Urothelium cell line (cell line): ENCODE measurements around the gene DCAF4.

Source experiments
- DNase-seq: peaks from one replicate; pipeline ENCODE4 v3.0.0; 2011; ENCODE audit warnings: low spot score, mixed read lengths
- FAIRE-seq: peaks from 2 replicates; lab custom pipeline; 2011; peaks lifted over from hg19 to GRCh38; lab: Jason Lieb, UNC

DCAF4 gene

DNA sequence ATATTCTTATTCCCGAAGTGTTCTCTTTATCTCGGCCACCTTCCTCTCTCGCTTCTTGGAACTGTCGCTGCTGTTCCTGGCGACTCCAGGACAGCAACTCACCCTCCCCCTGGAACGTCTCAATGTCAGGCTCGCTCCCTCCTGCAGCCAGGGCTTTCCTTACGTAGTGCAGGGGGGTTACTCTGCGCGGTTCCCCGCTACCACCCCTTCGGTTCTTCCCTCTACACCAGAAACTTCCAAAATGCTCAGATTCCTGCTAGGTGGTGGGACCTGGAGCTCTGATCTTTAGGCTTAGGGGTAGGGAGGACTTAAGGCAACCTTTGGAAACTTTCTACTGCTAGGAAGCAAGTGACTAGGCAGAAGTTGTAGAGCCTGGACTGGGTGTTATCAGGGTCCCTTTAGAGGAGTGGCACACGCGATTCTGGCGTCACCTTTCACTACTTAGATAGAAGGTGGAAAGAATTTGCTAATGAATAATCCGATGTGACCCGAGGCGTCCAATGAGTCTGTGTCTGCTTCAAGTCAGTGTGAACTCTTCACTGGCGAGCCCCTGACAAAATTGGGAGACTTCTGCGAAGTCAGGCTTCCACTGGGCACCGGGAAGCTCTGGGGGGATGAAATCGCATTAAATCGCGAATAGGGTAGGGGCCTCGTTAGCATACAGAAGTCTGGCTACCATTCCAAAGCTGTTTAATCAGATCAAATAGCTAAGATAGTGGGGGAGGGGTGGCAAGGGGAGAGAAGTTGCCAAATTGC lies 31.5 kb upstream of the DCAF4 start:
- FAIRE-seq = no peak
- no peak for DNase-seq

DNA sequence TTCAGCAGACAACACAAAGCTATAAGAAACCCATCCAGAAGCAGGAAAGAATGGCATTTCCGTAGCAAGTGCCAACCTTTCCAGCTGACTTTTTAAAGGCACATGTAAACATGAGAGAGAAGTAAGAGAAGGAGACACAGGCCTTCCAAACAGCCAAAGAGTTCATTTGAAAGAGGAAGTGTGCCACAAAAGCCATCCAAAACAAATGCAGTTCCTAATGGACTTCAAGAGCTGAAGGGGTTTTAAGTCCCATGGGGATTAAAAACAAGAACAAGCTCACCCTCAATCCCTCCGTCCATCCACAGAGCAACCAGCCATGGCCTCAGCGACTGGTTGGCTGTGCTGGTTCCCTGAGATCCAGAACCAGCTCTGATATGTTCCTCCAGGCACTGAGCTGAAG lies 27.8 kb upstream of the DCAF4 start:
- FAIRE-seq = no peak
- DNase-seq = no peak

DNA sequence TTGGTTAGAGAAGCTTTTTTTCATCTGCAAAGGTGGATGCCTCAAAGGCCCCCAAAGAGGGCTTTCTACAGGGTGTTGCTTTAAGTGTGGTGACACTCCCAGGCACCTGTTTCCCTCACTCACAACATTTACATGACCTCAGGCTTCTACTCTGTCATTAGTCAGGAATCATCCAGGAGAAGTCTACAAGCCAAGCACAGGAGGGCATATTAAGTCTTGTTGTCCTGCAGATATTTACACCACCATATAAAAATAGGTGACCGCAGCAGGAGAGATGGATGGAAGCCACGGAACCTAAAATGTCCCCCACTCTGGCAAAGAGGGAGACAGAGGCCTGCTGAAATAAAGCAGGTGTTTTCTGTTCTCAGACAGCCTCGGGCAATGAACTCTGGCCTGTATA lies 24.9 kb upstream of the DCAF4 start:
- FAIRE-seq = no peak
- DNase-seq = no peak

DNA sequence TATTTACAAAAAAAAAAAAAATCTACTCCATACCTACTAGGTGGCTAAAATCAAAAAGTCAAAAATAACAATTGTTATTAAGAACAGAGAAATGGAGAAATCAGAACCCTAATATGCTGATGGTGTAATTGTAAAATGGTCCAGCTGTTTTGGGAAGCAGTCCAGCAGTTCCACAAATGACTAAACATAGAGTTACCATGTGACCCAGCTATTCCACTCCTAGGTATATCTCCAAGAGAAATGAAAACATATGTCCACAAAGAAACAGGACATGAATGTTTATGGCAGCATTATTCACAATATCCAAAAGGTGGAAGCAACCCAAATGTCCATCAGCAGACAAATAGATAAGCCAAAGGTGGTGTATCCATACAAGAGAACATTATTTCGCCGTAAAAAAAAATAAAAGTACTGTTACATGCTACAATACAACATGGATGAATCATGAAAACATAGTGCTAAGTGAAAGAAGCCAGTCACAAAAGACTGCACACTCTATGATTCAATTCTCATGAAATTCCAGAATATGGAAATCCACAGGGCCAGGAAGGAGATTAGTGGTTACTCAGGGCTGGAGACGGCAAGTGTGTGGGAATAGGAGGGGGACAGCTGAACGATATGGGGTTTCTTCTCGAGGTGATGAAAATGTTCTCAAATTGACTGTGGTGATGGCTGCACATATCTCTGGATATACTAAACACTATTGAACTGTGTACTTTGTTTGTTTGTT lies 23.3 kb upstream of the DCAF4 start:
- FAIRE-seq (peak; percentile 23), DNase-seq (no peak)

DNA sequence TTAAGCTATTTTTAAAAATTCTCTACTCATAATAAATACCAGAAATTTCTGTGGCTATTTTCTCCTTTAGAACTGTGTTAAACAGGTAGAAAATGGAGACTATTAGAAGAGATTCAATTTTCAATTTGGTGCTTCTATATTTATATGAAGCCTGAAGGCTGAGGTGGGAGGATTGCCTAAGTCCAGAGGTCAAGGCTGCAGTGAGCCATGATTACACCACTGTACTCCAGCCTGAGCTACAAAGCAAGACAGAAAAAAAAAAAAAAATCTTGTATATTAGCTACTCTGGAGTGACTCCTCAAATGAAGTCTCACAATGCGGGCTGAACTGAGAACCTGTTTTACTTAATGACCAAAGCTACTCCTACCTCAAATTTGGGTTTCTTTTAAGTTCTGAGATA lies 22.5 kb upstream of the DCAF4 start:
- FAIRE-seq (no peak), DNase-seq (no peak)

DNA sequence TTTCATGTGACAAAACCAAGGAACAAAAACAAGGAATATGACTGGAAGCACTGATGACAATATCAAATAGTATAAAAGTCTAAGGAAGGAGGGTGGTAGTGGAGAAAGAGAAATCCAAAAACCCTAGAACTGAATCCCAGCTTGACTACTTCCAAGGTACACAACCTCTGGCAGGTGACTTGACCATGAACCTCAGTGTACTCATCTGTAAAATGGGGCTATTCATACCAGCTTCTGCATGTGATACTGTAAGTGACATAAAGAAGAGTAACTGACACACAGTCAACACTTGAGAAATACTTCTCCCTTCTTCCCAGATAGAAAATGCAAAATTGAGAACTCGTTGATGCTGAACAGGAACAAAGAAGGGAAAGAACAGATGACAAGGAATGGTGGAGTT lies 22.0 kb upstream of the DCAF4 start:
- peak; percentile 35 for FAIRE-seq
- no peak for DNase-seq

DNA sequence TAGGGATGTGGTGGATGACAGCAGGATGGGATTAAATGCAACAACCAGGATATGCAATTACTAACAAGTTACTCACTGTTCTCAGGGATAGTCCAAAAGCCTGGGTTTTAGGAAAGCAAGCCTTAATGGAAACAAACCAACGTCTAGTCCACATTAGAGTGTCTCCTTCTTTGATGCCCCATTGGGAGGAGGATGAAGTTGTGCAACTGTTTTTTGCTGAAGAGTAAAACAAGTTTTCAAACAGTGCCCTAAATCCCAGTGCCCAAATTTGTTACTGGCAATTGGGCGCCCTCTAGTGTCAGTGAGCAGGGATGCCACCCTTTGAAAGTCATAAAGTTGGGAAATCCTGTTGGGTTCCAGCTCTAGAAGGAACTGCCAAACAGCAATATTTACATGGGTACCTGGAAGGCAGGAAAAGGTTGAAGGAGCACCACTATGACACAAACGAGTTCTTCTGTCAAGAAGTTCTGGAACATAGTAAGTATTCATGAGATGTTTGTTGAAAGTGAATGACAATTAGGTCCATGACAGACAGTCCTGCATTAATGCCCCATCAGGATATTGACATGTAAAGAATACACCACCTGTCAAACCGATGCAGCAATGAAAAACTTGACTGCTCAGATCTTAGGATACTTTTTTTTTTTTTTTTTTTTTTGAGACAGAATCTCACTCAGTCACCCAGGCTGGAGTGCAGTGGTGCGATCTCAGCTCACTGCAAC lies 21.3 kb upstream of the DCAF4 start:
- DNase-seq (peak; percentile 85), FAIRE-seq (peak; percentile 91)

DNA sequence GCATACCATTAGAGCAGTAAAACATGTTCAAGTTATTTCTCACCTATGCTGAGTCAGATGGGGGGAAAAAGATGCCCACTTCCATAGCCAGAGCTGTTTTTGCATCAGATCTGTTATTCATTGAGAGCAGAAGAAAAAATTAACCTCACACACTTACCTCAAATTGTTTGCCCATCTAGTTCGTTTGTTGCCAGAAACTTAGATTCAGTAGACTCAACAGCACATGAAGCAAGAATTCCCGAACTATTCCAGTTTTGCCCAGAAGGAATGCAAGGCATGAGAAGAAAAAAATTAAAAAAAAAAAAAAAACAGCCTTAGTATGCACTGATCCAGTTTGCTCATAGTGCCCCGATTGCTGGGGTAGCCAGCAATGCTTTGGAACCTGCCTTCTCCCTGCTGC lies 19.9 kb upstream of the DCAF4 start:
- FAIRE-seq (peak; percentile 9), DNase-seq (peak; percentile 70)

DNA sequence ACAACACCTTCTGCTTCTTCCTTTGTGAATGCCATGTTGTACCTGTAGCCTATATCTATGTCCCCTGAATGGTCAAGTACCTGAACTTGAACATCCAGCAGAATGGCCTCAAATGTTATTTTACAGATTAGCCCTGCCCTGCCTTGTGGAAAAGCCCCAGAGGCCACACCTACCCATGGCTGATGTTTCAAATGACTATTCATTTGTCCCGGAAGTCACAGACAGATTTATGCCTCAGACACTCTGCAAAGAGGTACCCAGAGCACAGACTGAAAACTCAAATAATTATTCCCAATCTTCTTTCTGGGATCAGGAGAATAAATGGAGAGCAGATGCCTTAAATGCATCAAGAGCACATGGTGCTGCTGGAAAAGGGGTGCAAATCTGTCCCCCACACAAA lies 19.4 kb upstream of the DCAF4 start:
- no peak for FAIRE-seq
- peak; percentile 70 for DNase-seq

DNA sequence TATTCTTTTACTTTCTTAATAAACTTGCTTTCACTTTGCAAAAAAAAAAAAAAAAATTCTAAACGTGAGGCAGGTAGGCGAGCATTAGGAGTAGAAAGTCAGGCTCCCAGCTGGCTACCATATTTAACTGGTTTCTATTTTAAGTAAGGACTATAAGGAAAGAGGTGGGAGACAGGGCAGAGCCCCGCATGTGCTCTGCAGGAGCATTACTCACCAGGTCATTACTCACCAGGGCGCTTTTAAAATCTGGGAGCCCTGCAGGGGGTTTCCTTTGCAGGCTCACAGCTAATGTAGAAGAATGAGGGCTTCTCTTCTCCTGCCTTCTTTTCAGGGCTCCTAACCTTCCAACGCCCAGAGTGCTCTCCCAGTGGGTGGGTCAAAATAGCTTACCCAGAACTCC lies 18.4 kb upstream of the DCAF4 start:
- FAIRE-seq (no peak), DNase-seq (peak; percentile 77)

DNA sequence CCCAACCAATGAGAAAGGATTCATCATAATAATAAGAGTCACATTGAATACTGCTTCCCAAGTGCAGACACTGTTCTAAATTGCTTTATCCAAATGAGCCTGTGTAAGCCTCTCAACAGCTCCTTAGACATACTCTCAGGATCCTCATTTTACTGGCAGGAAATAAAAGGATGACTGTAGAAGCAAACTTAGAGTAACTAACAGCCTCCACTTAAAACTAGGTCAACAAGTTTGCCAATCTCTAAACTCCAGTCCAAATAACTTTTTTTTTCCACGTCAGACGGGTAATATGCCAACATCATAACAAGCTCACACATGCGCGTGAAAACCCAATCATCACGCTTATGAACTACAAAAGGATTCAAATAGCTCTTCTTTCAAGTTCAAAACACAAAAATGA lies 17.1 kb upstream of the DCAF4 start:
- FAIRE-seq (no peak), DNase-seq (no peak)

DNA sequence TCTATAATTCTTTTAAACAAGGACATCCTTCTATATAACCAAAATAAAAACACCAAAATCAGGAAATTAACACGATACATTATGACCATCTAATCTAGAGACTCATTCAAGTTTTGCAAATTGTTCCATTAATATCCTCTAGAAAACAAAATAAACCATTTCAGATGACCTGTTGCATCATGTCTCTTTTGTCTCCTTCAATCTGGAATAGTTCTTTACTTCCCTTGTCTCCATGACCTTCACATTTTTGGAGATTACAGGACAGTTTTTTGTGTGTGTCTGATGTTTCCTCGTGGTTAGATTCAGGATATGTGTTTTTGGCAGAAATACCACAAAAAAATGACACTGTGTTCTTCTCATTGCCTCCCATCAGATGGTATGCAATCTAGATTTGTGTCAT lies 12.5 kb upstream of the DCAF4 start:
- no peak for DNase-seq
- FAIRE-seq = peak; percentile 91

DNA sequence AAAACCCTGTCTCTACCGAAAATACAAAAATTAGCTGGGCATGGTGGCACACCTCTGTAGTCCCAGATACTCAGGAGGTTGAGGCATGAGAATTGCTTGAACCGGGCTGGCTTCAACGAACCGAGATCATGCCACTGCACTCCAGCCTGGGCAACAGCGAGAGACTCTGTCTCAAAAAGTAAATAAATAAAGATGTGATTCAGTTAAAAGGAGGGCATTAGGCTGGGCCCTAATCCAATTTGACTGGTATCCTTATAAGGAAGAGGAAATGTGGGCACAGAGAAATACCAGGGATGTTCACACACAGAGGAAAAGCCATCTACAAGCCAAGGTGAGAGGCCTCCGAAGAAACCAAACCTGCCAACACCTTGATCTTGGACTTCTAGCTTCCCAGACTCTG lies 10.1 kb upstream of the DCAF4 start:
- no peak for FAIRE-seq
- DNase-seq = no peak

DNA sequence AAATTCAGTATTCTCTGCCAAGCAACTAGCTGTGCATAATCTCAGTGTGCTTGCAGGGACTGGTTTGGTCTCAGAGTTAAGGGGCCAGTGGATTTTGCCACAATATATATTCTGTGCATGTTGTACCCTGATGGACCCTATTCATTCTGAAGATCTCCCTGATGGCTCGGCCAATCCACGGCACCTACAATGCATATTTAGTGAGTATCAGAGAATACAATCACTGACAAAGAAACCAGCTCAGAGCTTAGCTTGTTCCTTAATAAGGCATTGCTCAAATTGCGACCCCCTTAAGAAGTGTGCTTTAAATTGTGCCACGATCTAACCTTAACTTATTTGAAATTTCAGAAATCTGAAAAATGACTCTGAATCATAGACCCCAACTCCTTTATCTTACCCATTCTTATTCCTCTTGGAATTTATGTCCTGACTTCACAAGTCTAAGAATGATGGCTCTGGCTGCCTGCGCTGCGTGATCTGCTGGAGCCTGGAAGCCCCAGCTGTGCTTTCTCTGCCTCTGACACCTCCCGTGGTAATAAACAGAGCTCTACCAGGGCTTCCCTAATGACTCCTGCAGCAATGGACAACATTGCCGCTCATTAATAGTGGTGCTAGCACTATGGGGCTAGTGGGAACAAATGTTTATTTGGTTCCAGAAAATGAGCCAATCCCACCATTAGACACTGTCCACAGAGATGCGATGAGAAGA lies 9.0 kb upstream of the DCAF4 start:
- DNase-seq (no peak), FAIRE-seq (peak; percentile 65)

DNA sequence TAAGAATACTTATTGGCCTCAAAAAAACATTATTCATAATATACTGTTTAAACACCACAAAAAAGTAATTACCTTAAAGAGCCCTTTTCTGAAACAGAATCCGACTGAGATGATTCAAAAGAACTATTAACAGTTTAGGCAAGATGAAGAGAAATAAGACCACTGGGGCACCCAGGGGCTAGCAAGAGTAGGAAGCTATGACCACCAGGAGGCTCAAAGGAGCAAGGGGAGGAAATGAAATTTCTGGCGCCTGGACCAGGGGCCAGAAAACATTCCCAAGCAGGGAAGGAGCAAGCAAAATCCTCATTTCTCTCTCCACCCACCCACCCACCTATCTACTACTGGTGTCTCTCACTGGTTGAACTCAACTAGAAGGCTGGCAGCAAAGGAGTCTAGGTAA lies 6.3 kb upstream of the DCAF4 start:
- FAIRE-seq = peak; percentile 23
- no peak for DNase-seq

DNA sequence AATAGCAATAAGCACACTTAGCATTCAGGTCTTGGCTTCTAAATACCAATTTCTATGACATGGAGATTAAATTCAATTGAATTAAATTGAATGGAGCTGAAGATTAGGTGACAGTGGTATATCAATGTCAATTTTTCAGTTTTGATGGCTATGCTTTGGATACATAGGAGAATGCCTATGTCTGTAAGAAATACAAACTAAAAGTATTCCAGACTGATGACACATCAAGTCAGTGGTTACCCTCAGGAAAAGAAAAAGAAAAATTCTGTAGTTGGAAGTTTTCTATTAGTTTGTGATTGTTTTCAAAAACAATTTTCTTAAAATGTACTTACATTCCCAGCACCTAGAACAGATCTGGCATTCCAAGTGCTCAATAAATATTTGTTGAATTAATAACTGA lies 4.9 kb upstream of the DCAF4 start:
- no peak for DNase-seq
- FAIRE-seq = no peak

DNA sequence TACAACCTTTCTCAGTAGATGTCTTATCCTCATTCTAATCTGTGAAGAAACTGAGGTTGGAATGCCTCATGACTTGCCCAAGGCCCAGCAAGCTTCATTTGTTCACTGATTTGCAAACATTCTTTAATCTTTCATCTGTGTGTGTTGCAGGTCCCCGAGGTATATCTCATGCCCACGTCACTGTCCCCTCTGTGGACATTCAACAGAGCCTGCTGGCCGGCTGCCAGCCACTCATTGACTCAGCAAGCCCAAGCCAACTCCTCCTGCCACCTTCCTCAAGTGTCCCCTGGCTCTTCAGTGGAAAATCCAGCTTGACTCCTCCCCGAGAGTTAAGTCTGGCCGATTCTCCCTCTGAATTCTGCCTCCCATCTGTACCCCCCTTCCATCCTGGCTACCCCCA lies 1.9 kb upstream of the DCAF4 start:
- FAIRE-seq (peak; percentile 69), DNase-seq (no peak)

DNA sequence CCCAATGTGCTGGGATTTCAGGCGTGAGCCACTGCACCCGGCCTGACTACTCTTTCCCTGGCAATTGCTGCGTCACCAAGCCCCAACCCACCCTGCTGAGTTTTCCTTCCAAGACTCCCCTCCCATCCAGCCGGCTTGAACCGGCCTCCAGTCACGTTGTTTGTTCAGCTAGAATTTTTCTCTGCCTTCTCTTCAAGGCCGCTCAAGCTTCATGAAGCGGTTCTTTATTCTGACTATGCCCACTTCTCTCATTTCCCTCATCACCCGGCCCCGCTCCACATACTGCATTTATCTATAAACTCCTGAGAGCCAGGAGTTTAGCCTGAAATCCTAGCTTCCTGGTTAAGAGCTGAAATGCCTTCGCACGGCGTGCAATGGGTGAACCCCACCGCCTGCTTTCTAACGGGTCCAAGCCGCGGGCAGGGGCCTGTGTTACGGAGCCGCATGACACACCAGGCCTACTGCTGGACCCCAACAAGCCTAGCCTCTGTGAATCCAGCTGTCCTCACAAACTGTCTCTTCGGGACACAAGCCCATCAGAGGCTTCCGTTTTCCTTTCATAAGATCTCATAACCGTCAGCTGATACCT lies 999 bp upstream of the DCAF4 start:
- no peak for FAIRE-seq
- no peak for DNase-seq

DNA sequence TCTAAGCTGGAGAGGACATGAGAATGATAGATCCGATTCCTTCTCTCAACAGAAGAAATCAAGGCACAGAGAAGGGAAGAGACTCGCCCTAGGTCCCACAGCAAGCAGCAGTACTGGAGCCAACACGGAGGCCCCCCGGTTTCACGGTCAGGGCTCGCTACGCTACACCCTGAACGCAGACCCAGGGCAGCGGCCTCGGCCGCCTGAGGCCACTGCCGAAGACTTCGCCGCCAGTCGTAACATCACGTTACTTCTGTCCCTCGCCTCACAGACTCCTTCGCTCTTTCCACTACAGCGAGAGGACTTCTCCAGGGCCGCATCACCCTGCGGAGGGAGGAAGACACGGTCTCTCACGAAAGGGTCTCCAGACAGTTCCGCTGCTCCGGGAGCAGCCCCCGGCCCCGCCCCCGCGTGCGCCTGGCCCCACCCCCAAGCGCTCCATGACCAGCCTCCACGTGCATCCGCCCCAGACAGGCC lies 411 bp upstream of the DCAF4 start:
- DNase-seq = peak; percentile 36
- peak; percentile 82 for FAIRE-seq

DNA sequence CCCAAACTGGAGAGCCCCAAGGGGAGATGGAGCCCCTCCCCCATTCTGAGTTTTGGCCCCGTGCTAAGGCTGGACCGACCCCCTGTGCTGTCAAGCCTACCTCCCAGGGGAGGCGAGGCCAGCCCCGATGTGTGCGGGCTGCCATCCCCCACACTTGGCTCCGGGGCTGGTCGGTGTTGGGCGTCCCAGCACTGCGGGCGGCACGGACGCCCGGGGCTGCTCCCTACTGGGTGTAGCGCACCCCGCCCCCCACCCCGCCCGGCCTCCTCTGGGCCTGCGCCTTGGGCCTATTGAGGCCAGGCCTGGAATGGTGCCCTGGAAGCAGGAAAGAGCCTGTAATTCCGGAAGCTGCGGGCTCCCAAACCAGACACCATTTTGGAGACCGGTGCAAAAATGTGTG lies 2.6 kb downstream of the DCAF4 start:
- FAIRE-seq (no peak), DNase-seq (no peak)
